A549 treated with DMSO at 1 μM for 4 hours (cell line): ENCODE data around the gene MESP1. TPM values are rescaled to one million over a fixed set of nuclear protein-coding genes. Genes with fewer than 3 reads are reported as not detected.

Source experiments
- total RNA-seq: library from RNA; stranded (reverse); fragments of 200-300 nt; extraction: Qiagen RNA extraction; gene quantifications from 5 replicates; pipeline ENCODE4 v1.2.3, GENCODE V29; 2022; ENCODE audit warnings: low read depth

The MESP1 gene, protein sequence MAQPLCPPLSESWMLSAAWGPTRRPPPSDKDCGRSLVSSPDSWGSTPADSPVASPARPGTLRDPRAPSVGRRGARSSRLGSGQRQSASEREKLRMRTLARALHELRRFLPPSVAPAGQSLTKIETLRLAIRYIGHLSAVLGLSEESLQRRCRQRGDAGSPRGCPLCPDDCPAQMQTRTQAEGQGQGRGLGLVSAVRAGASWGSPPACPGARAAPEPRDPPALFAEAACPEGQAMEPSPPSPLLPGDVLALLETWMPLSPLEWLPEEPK
- 2.7 to 8.0 TPM (median 6.3 TPM) in 5 replicates for total RNA-seq

GRCh38 chr15:89750560-89751542 is at the start of gene MESP1:
TSS of gene MESP1 (minus strand) at chr15:89751249. CDS start at chr15:89751231, 18 bp downstream.

GRCh38 chr15:89776274-89777072 is 25.4 kb upstream of the MESP1 start, which contains the start of gene MESP2:
TSS of gene MESP2 (plus strand) at chr15:89776332. CDS start at chr15:89776358, 26 bp downstream.

Other genes with a start within 250 kb of the MESP1 start
- gene TICRR, start 175.8 kb downstream of the MESP1 start, total RNA-seq: 12.9 to 16.4 TPM (median 14.2 TPM) in 5 replicates
- 3.9 to 4.9 TPM (median 4.3 TPM) in 5 replicates for gene KIF7, start 95.8 kb downstream of the MESP1 start, total RNA-seq
- gene PLIN1, start 71.9 kb downstream of the MESP1 start, total RNA-seq: 0.05 to 0.17 TPM (median 0.08 TPM) in 4 of 5 replicates, not detected in the other
- 5.9 to 7.3 TPM (median 6.6 TPM) in 5 replicates for gene PEX11A, start 60.5 kb downstream of the MESP1 start, total RNA-seq
- 0.13 to 0.21 TPM (median 0.19 TPM) in 5 replicates for gene WDR93, start 60.4 kb downstream of the MESP1 start, total RNA-seq
- gene MESP2, start 25.1 kb upstream of the MESP1 start, total RNA-seq: 0.37 to 0.65 TPM (median 0.62 TPM) in 5 replicates
- gene ANPEP, start 63.6 kb upstream of the MESP1 start, total RNA-seq: 28.0 to 36.2 TPM (median 32.4 TPM) in 5 replicates
- gene AP3S2, start 142.7 kb upstream of the MESP1 start, total RNA-seq: 39.3 to 64.1 TPM (median 47.0 TPM) in 5 replicates
- 10.2 to 13.8 TPM (median 13.0 TPM) in 5 replicates for gene ARPIN, start 161.7 kb upstream of the MESP1 start, total RNA-seq